NCI-H69 (cell line): ENCODE results near the gene PACS1.
A peak's percentile ranks its signal among the peaks of the same experiment; 100 is the strongest.

Experiments used
- DNase-seq: peaks from one replicate; lab custom pipeline; 2025; lab: John Stamatoyannopoulos, UW

Gene PACS1

DNA sequence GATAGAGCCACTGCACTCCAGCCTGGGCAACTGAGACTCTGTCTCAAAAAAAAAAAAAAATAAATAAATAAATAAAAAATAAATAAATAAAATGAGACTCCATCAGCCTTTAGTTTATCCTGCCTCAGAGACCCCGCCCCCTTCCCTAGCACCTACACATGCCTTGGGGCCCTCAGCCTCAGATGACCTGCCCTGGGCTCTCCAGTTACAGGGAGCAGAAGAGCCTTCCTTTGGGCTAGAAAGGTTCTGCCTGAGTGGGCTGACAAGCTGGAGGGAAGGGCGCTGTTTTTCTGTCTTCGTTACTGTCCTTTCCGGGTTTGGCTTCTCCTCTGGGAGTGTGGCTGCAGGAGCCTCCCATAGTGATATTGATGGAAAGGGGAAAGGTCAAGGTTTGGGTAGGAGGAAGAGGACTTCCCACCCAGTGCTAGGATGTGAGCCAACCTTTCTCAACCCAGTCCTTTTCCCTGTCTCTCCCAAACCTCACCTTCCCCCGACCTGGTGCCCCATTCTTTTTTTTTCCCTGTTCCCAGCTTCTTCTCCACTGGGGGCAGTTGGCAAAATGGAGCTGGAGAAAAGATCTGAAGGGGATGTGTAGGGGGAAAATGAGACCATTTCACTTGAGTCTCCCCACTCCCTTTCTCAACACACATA is 19.4 kb upstream of the PACS1 start:
- DNase-seq: no peak

DNA sequence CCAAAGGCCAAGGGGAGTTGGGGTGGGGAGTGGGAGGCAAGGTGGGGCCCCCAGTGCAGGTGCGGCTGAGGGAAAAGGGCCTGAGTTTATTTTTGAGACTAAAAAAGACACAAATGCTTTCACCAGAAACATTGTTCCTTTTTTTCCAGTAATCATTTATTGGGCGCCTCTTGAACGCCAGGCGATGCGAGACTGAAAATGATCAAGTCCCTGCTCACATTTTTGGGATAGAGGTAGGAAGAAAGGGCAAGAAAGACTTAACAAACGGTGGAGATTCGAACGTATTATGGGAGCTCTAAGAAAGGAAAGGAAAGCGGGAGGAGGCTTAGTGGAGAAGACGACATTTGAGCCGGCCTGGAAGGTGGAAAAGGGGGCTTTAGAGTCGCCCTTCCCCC is 18.7 kb upstream of the PACS1 start:
- no peak for DNase-seq

DNA sequence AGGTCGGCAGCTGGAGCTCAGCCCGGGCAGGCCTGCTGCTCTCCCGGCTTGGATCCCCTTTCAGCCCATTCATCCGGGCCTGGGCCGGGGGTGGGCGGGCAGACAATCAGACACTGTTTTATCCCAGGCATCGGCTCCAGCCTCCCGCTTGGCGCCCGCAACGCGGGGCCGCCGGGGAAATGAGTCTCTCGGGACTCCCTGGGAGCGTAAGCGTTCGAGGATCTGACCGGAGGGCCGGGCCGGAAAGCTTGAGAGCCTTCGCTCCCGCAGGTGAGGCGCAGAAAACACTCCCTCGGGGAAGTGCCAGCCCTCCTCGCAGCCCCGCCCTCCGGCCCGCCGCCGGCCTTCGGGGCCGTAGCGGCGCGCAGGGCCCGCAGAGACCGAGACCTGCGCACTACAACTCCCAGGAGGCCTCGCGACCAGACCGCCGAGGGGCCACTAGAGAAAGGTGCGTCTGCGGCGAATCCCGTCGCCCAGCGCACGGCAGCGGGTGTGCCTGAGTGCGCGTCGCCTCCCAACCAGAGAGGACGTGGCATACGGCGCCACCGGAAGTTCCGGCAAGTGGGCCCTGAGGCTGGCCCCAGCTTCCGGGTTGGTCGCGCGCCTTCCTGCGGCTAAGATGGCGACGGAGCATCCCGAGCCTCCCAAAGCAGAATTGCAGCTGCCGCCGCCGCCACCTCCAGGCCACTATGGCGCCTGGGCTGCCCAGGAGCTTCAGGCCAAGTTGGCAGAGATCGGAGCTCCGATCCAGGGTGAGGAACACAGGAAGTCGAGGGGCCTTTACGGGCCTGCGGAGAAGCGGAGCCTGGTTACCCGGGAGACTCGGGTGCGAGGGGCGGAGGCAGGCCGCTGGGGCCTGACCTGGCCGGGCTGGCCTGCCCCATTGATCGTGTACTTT is 18.1 kb upstream of the PACS1 start, which contains the start of gene SF3B2:
TSS of gene SF3B2 (plus strand) at position 599 of the 898 bp plus-strand sequence. CDS start at position 620, 21 bp downstream.
- DNase-seq: peak; percentile 99

DNA sequence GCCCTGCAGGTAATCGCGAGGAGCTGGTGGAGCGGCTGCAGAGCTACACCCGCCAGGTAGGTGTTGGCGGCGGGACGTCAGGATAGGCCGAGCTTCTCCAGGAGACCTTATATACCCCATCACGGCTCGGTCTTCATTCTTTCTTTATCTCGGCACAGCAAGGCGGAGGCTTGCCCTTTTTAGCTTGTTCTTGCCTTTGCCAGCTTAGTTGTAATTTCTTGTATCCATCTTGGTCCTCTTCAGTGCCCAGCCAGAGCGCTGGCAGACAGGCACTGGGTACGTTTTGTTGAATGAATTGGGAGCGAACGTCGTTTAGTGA is 17.4 kb upstream of the PACS1 start:
- DNase-seq: no peak

DNA sequence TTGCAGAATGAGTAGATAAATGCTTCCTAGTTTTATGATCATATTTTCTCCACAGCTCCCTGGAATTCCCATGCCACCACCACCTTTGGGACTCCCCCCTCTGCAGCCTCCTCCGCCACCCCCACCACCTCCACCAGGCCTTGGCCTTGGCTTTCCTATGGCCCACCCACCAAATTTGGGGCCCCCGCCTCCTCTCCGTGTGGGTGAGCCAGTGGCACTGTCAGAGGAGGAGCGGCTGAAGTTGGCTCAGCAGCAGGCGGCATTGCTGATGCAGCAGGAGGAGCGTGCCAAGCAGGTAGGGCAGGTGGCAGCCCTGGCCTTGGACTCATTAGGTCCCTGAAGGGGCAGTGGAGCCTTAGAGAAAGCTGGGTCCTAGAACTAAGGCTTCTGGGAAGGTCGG is 15.1 kb upstream of the PACS1 start:
- DNase-seq: no peak

DNA sequence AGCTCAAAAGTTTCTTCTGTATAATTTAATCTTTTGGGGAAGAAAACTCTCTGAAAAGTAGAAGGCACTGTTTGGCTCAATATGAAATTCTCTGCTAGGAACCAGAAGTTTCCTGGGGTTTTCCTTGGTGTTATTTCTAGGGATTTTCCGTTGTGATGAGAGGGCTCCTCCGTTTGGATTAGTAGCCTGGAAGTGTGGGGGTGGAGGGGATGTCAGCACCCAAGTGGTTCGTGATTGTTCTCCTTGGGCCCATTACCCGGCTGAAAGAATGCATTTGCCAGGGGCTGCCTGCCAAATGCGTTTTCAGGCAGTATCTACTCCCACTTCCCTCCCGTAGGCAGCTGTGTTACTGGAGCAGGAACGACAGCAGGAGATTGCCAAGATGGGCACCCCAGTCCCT is 13.6 kb upstream of the PACS1 start:
- DNase-seq: no peak

DNA sequence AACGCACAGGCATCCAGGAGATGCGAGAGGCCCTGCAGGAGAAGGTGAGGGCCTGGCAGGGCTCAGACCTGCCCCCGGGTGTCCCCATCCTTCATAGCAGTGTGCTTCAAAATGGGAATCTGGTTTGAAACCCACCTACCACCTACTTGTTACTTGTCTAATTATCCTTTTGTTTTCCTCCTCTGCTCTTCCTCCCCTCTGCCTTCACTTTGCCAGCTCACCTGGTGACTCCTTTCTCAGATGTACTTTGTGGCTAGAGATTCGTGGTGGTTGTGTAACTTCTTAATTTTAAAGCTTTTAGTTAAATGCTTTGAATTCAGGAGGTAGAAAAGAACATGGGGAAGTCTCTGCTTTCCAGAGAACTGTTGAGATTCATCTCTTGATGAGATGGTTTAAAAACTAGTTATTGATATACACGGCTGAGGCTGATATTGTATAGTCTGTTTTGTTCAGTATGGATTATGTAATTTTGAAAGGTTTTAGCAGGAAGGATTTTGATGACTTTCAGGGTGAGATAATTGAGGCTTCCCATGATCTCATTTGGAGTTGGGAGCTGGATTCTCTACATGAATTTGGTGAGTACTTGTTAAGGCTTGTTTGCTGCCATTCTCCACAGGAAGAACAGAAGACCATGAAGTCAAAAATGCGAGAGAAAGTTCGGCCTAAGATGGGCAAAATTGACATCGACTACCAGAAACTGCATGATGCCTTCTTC is 9.9 kb upstream of the PACS1 start:
- DNase-seq: no peak

DNA sequence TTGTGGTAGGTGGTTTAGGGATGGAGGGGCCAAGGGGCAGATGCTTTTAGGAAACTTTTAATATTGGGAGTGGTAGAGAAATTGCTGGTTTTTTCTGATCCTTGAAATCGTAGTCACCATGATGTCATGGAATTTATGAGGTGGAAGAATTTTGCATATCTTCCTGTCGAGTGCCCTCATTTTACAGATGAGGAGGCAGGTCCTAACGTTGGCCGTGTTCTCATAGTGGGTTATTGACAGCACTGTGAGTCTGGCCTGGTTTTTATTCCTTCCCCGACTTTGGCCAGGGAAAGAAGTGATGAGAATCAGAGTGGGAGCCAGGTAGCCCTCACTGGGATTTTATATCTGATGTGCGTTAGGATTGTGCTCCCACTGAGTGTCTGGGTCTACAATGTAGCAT is 8.8 kb upstream of the PACS1 start:
- DNase-seq: no peak

DNA sequence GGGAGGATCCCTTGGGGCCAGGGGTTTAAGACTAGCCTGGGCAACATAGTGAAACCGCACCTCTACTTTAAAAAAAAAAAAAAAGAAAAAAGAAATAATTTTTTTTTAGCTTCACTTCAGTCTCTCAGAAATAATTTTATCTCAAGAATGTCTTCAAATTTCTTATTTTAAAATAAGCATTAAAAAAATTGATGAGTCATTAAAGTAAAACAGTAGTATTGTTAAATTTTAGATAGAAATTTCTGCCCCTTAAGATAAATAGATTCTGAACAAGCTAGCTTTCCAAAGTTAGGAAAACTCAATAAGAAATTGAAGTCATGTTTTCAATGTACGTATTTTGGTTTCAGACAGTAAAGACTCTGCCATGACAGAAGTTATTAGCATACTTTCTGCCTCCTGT is 7.7 kb upstream of the PACS1 start:
- DNase-seq: no peak

DNA sequence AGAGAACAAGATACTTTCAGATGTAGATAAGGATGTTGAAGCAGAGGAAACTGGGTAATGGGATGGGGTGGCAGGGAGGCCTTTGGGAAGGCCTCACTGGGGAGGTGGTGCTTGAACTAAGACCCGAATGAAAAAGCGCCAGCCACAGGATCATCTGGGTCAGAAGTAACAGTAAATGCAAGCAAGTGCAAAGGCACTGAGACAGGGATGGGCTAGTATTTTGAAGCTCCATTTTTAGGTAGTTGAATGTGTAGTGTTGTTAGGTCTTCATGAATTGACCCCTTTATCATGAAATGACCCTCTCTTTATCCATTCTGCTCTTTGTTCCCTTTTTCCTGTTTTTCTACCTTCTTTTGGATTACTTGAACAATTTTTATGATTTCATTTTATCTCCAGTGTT is 6.2 kb upstream of the PACS1 start:
- no peak for DNase-seq

DNA sequence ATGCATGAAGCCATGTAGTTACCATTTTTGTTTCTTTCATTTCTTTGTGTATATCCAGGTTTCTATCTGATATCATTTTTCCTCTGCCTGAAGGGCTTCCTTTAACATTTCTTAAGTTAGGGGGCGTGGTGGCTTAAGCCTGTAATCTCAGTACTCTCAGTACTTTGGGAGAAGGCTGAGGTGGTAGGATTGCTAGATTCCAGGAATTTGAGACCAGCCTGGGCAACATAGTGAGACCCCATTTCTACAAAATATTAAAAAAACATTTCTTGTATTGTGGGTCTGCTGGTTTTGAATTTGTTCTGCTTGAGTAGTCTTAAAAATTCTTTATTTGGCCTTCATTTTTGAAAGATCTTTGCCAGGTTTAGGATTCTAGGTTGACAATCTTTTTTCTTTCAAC is 5.5 kb upstream of the PACS1 start:
- no peak for DNase-seq

DNA sequence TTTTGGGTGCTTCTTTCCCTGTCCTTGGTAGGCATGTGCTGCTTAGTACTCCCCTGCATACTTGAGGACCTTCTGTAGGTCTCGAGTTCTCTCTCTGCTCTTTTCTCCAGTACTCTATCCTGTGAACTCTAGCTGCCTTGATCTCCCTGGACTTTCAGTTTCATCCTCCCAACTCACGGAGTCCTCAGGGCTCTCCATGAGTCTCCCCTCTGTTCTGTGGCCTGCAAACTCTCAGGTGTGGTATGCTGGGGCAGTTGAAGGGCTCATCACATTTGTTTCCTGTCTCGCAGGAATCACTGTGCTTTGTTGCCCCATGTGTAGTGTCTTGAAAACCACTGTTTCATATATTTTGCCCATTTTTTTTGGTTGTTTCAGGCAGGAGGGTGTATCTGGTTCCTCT is 3.3 kb upstream of the PACS1 start:
- no peak for DNase-seq

DNA sequence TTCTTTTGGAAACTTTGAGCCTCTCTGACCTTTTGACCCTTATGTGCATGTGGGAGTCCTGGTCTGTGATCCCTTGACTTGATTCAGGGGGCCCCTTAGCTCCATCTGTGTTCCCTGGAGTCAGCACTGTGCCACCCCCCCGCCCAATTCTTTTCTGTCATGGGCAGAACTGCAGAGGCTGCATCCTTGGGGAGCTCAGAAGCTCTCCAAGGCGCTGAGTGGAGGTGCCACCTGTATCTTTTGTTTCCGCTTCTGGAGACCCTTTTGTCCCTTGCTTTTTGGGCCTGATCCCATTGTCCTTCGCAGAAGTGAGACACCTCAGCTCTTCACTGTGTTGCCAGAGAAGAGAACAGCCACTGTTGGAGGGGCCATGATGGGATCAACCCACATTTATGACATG is 2.4 kb upstream of the PACS1 start:
- no peak for DNase-seq

DNA sequence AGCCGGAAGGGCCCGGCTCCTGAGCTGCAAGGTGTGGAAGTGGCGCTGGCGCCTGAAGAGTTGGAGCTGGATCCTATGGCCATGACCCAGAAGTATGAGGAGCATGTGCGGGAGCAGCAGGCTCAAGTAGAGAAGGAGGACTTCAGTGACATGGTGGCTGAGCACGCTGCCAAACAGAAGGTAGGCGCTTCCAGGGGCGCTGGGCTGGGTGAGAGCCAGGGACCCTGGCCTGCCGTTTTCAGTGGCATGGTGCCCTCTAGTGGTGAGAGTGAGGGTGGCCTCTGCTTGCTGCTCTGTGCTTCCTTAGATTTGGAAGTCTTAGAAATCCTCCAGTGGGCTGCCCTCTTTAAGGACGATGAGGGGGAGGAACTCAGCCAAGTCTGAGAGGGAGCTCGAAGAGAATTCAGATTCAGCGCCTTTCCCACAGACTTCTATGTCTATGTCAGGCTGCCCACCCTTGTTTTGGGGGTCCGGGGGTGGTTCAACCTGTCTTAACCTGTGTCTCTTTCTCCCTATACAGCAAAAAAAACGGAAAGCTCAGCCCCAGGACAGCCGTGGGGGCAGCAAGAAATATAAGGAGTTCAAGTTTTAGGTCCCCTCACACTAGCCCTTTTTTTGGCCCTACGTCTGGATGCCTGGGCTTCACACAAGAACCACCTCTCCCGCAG is 1.8 kb upstream of the PACS1 start:
- peak; percentile 76 for DNase-seq

DNA sequence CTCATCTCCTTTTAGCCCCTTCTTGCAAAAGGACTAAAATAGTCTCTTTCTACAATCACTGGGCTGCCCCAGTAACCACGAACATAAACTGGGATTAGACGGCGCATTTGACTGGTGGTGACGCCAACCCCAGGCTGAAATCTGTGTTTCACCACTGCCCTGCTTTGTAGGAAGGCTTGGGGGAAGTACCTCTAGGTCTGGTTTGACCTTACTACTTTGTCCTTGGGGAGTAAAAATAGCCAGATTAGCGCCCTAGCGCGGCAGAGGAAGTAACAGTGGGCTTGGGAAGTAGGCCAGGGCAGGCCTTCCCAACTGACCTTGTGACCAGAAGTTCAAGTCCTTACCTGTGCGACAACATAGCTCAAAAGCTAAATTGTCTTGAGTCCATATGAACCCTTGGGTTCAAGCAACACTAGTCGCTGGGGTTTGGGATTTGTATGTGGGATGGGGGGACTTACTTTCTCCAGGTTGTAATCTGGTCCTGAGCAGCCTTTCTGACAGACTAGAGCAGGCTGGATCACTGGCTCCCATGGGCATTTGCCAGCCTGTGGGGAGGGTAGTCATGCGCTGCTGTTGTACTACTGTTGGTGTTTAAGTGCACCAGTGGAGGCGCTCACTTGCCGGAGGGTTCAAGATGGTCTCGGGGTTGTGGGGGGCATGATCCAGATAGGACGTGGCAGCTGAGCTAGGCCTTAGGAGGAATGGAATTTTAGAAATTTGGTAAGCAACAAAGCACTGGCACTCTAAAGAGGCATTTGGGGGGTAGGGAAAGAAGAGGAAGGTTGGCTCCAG is 953 bp upstream of the PACS1 start:
- DNase-seq: peak; percentile 55

DNA sequence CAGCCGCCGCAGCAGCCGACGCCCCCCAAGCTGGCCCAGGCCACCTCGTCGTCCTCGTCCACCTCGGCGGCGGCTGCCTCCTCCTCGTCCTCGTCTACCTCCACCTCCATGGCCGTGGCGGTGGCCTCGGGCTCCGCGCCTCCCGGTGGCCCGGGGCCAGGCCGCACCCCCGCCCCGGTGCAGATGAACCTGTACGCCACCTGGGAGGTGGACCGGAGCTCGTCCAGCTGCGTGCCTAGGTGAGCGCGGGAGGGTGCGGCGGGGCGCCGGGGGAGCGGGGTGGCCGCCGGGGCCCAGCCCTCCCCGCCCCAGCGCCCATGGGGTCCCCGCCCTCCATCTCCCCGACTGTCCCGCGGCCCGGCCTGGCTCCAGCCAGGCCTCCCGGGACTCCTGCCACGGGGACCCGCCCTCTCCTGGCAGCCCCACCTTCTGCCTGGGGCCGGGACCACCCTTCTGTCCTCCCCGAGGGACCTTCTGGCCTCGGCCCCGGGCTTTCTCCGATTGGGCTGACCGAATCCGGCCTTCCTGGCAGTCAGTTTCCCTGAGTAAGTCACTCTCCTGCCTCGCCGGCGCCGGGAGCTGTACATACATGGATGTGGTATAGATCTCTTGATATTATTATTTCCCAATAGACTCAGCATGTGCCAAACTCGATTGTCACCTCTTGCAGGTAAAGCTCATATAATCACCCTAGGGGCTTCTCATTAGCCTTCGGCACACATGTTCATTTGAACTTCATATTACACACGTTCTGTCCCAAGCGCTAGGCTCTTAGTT is 720 bp downstream of the PACS1 start:
- DNase-seq: peak; percentile 54

DNA sequence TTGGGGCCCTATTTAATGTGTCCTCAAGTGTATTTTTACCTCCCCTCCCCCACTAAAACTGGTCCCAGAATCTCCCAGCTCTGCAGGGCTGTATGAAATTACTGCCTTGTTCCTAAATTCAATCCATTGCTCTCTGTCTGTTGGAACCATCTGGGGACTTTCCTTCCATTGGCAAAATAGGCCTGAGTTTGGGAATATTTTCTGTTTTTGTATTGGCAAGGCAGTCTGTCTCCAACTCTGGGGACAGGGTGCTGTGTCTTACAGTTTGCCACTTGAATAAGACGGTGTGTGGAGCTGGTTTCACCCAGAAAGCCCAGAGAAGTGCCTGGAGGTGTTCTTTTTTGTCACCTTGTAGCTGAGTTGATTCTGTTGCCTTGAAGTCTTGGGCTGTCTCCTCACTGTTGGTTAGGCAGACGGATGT is 1.3 kb downstream of the PACS1 start:
- DNase-seq: no peak

DNA sequence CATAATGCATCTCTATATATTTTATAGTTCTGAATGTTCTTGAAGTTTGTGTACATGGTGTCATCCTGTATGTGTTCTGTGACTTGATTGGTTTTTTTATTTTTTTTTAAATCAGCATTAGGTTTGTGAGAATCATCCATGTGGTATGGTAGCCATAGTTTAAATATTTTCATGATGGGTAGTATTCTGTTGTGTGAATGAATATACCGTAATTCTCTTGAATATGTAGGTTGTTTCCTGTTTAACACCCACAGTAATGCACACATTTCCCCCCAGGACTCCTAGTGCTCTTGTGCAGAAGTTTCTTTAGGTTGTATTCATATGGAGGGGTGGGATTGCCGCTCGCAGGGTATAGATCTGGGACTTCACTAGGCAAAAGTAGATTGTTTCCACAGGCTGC is 2.0 kb downstream of the PACS1 start:
- no peak for DNase-seq

DNA sequence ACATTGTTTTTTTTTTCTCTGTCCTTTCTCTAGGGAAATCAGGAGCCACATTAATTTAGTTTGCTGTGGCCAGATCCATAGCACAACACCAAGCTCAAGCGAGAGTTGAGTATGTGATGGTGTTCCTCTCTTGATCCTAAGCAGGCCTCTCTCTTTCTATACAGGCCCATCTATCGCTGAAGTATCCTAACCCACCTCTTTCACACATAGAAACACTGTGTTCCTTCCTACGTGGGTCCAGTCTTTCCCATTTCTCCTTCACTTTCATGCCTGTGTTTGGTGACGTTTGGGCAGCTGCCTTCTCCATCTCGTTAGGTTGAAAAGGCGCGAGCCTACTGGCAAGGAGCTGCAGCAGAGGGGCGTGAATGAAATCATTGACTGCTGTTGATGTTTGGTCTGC is 2.4 kb downstream of the PACS1 start:
- DNase-seq: no peak

DNA sequence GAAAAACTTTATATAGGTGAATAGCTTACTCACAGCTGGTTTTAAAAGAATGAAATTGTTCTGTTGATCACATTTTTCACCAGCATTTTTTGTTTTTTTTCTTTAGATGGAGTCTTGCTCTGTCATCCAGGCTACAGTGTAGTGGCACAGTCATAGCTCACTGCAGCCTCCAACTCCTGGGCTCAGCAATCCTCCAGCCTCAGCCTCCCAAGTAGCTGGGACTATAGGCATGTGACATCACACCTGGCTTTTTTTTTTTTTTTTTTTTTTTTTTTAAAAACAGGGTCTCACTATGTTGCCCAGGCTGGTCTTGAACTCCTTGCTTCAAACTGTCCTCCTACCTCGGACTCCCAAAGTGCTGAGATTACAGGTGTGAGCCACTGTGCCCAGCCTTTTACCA is 3.6 kb downstream of the PACS1 start:
- DNase-seq: no peak

DNA sequence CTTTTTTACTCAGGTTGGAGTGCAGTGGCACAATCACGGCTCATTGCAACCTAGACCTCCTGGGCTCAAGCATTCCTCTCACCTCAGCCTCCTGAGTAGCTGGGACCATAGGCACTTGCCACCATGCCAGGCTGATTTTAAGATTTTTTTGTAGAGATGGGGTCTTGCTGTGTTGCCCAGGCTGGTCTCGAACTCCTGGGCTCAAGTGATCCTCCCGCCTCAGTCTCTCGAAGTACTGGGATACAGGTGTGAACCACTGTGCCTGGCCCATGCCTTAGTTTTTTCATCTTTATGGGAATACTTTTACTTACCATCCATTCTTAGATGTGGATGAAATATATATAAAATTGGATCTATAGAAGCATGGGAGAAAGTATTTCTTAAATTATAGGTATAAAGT is 5.2 kb downstream of the PACS1 start:
- DNase-seq: no peak
